Measurements from ENCODE around the gene ATP8B4. TPM values are rescaled to one million over a fixed set of nuclear protein-coding genes. Genes with fewer than 3 reads are reported as not detected.
"Not testable (repeated sequence)": the region's sequence is repeated elsewhere in the genome, so short reads cannot be mapped to it uniquely, and the experiment has no call there.

ATP8B4 gene
- total and polyA plus RNA-seq, 2 experiments from 2014 or later: 0.89 to 1.5 TPM

GRCh38 chr15:50100486-50100885 is 18.5 kb downstream of the ATP8B4 start:
- Histone ChIP-seq H3K4me3 (no peak overlapping the region), H3K79me2 (ENCODE audit: insufficient read depth) (no peaks in the 10 kb centered on the region), H2AFZ (no peak overlapping the region), H3F3A (ENCODE audit: insufficient read depth) (peaks cover 6% of the 10 kb centered on the region), H3K9me3 (ENCODE audit: low read depth) (no peaks in the 10 kb centered on the region), H3K36me3 (ENCODE audit: low read depth) (no peaks in the 10 kb centered on the region), H4K20me1 (ENCODE audit: insufficient read depth) (no peaks in the 10 kb centered on the region), H3K9me2 (ENCODE audit: insufficient read depth) (0 out of 2 replicates have a peak, but pooled peaks cover 5% of the 10 kb centered on the region), H3K27me3 (replicated peaks; ENCODE audit: insufficient read depth) (no peaks in the 10 kb centered on the region), H3K4me2 (ENCODE audit: unreplicated experiment) (no peak overlapping the region), H3K9ac (no peak overlapping the region), H3K27ac (no peak overlapping the region), H3K4me1 (ENCODE audit: insufficient read depth) (peaks cover 9% of the 10 kb centered on the region; the same call in 1 of the 2 replicates)
- WGBS, 2 experiments (ENCODE audit: low coverage in 1 of 2, low lambda C conversion rate in 2 of 2, missing lambda C conversion rate in 2 of 2): 83 to 88% methylated on average over 1 of the region's 1 CpG
- in situ Hi-C loops (cut with MboI): no loop called here
- TF ChIP-seq EZH2phosphoT487 (IDR thresholded peaks at IDR 0.05; ENCODE audit: insufficient read depth, low read depth) (no peak), EZH2 (IDR thresholded peaks at IDR 0.05; ENCODE audit: insufficient read depth, poor library complexity, severe bottlenecking) (no peak)
- DNase-seq: peak; percentile 15

- H3K79me2 ChIP-seq (ENCODE audit: insufficient read depth): no peaks in the 10 kb centered on the region
- no peak overlapping the region for H3K4me2 ChIP-seq (ENCODE audit: unreplicated experiment)
- H4K20me1 ChIP-seq (ENCODE audit: insufficient read depth): no peaks in the 10 kb centered on the region
- no peaks in the 10 kb centered on the region for H3K27me3 ChIP-seq (replicated peaks; ENCODE audit: insufficient read depth)
- no peak overlapping the region; the same call in 1 of the 2 replicates for H2AFZ ChIP-seq
- no peak overlapping the region for H3K4me3 ChIP-seq
- H3K9me3 ChIP-seq (ENCODE audit: low read depth): no peaks in the 10 kb centered on the region
- no peak overlapping the region for H3K9ac ChIP-seq
- peak; percentile 59 for DNase-seq
- TF ChIP-seq EZH2 (IDR thresholded peaks at IDR 0.05; ENCODE audit: insufficient read depth, poor library complexity, severe bottlenecking): no peak
- no peak for TF ChIP-seq EZH2phosphoT487 (IDR thresholded peaks at IDR 0.05; ENCODE audit: insufficient read depth, low read depth)
- peaks cover 9% of the 10 kb centered on the region; the same call in 1 of the 2 replicates for H3K4me1 ChIP-seq (ENCODE audit: insufficient read depth)
- H3K27ac ChIP-seq: no peak overlapping the region
- H3K9me2 ChIP-seq (ENCODE audit: insufficient read depth): 0 out of 2 replicates have a peak, but pooled peaks cover 5% of the 10 kb centered on the region
- in situ Hi-C loops (cut with MboI): no loop called here
- no peaks in the 10 kb centered on the region for H3K36me3 ChIP-seq (ENCODE audit: low read depth)
- peaks cover 6% of the 10 kb centered on the region for H3F3A ChIP-seq (ENCODE audit: insufficient read depth)
These were observed 20.5 kb downstream of the ATP8B4 start for GRCh38 chr15:50098545-50098944.

DNA sequence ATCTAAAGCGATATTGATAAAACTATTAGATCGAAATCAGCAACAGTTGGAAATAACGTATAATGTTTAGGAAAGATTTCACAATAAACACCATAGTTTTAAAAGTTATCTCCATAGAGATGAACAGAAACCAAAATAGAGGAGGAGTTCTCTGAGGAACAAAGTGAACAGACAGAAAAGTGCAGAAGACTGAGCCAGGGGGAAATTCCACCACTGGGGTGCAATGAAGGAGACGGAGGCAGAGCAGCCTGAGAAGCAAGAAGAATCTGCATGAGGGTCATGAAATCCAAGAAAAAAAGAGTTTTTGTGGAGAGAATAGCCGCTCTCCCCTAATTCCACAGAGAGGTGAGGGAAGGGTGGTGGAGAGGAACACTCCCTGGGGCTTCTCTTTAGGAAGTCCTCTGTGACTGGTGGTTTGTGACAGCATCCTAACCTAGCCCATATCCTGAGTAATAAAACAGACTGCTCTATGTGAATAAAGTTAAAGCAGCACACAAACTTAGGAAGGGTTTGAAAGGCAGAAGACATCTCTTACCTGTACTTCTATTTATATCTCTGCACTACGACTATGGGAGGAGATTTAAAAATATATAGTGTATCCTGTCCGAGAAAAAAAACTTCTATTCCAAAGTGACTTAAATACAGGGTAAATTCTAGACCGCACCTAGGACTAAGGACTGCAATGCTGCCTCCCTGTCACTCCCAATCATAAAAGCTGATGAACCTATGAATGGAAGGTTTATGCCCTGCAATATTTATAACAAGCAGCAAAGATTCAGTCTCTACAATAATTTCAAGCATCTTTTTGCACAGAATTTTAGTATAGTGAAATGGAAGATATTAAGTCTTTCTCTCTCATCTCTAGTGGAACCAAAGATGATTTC is 22.9 kb downstream of the ATP8B4 start:
- no peak overlapping the region for H3K4me2 ChIP-seq (ENCODE audit: unreplicated experiment)
- in situ Hi-C loops (cut with MboI): no loop called here
- no peak overlapping the region for H3K9ac ChIP-seq
- no peak for TF ChIP-seq EZH2phosphoT487 (IDR thresholded peaks at IDR 0.05; ENCODE audit: insufficient read depth, low read depth)
- TF ChIP-seq EZH2 (IDR thresholded peaks at IDR 0.05; ENCODE audit: insufficient read depth, poor library complexity, severe bottlenecking): no peak
- H3K9me3 ChIP-seq (ENCODE audit: low read depth): no peaks in the 10 kb centered on the region
- H4K20me1 ChIP-seq (ENCODE audit: insufficient read depth): no peaks in the 10 kb centered on the region
- H3K79me2 ChIP-seq (ENCODE audit: insufficient read depth): no peaks in the 10 kb centered on the region
- H3F3A ChIP-seq (ENCODE audit: insufficient read depth): peaks cover 6% of the 10 kb centered on the region
- 88% methylated on average over 8 of the region's 8 CpGs for WGBS, 2 experiments (ENCODE audit: low coverage in 1 of 2, low lambda C conversion rate in 2 of 2, missing lambda C conversion rate in 2 of 2)
- H3K27me3 ChIP-seq (replicated peaks; ENCODE audit: insufficient read depth): no peaks in the 10 kb centered on the region
- no peak overlapping the region for H3K27ac ChIP-seq
- H2AFZ ChIP-seq: no peak overlapping the region
- no peaks in the 10 kb centered on the region for H3K9me2 ChIP-seq (ENCODE audit: insufficient read depth)
- peaks cover 9% of the 10 kb centered on the region; the same call in 1 of the 2 replicates for H3K4me1 ChIP-seq (ENCODE audit: insufficient read depth)
- DNase-seq: no peak
- no peaks in the 10 kb centered on the region for H3K36me3 ChIP-seq (ENCODE audit: low read depth)
- H3K4me3 ChIP-seq: no peak overlapping the region

DNA sequence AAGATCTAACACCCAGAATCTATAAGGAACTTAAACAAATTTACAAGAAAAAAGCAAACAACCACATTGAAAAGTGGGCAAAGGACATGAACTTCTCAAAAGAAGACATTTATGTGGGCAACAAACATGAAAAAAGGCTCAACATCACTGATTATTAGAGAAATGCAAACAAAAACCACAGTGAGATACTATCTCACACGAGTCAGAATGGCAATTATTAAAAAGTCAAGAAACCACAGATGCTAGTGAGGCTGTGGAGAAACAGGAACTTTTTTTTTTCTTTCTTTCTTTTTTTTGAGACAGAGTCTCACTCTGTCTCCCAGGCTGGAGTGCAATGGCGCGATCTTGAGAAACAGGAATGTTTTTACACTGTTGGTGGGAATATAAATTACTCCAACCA is 29.6 kb downstream of the ATP8B4 start:
- H4K20me1 ChIP-seq (ENCODE audit: insufficient read depth); H3K9ac ChIP-seq; in situ Hi-C loops (cut with MboI); H3K4me2 ChIP-seq (ENCODE audit: unreplicated experiment); H3F3A ChIP-seq (ENCODE audit: insufficient read depth); H3K27me3 ChIP-seq (replicated peaks; ENCODE audit: insufficient read depth); H3K9me2 ChIP-seq (ENCODE audit: insufficient read depth); H3K27ac ChIP-seq; H3K79me2 ChIP-seq (ENCODE audit: insufficient read depth); H3K36me3 ChIP-seq (ENCODE audit: low read depth); DNase-seq; H3K9me3 ChIP-seq (ENCODE audit: low read depth); H2AFZ ChIP-seq; H3K4me3 ChIP-seq; H3K4me1 ChIP-seq (ENCODE audit: insufficient read depth): not testable (repeated sequence)
- WGBS, 2 experiments (ENCODE audit: low coverage in 1 of 2, low lambda C conversion rate in 2 of 2, missing lambda C conversion rate in 2 of 2): 81 to 85% methylated on average over 3 of the region's 3 CpGs

Data from GM23248 (cell line).